ENCODE measurements around the gene R3HDM4. TPM values are rescaled to one million over a fixed set of nuclear protein-coding genes. Genes with fewer than 3 reads are reported as not detected.

R3HDM4 gene
- total and polyA plus RNA-seq, 9 of the 15 experiments (the other 6 are each of a cell fraction or from before 2014, with no cell fraction given): 3.2 to 154 (median 59.0) TPM

DNA sequence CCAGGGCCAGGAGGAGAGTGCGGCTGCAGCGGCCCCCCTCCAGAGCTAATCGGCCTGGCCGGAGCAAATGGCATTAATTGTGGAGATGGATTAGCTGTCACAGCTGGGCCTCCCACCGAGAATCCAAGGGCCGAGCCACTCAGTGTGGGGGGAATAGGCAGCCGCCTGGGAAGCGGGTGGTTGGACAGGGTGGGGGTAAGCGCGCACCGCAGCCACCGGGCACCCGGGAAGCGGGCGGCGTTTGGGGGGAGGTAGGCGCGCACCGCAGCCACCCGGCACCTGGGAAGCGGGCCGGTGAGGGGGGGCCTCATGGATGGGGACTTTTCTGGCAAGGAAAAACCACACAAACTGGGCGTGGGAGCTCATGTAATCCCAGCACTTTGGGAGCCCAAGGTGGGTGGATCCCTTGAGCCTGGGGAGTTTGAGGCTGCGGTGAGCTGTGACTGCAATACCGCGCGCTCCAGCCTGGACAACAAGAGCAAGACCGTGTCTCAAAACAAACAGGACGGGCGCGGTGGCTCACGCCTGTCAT lies 9.7 kb downstream of the R3HDM4 start (continued):
- TF ChIP-seq CEBPG (CRISPR knock-in tag; IDR thresholded peaks at IDR 0.05) (0 out of 2 replicates have a peak, but pooled peaks have one; percentile 19), CEBPG (tag; conservative IDR thresholded peaks at IDR 0.05 in 1 of 2, IDR thresholded peaks at IDR 0.05 in 1 of 2) (no peak), ADNP (tag; IDR thresholded peaks at IDR 0.05) (no peak)
- TF ChIP-seq, protein P1, sequence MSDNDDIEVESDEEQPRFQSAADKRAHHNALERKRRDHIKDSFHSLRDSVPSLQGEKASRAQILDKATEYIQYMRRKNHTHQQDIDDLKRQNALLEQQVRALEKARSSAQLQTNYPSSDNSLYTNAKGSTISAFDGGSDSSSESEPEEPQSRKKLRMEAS (CRISPR knock-in tag; IDR thresholded peaks at IDR 0.05): peak; percentile 45

DNA sequence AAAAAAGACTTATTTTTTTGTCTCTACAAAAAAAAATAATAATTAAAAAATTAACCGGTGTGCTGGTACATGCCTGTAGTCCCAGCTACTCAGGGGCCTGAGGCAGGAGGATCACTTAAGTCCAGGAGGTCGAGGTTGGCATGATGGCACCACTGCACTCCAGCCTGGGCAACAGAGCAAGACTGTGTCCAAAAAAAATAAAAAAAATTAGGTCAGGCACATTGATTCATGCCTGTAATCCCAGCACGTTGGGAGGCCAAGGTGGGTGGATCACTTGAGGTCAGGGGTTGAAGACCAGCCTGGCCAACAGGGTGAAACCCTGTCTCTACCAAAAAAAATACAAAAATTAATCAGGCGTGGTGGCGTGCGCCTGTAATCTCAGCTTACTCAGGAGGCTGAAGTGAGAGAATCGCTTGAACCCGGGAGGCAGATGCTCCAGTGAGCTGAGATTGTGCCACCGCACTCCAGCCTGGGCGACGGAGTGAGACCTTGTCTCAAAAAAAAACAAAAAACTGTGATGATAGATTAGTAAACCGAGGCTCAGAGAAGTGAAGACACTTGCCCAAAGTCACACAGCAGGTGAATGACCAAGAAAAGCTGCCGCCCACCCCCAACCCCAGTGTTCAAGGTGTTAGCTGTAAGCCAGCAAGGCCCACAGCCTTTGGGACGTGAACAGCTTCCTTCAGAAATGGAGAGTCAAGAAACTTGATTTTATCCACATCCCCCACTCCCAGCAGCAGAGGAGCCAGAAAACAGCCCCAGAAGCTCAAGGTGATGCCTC lies 10.4 kb downstream of the R3HDM4 start:
- no TSS peak for BruUV-seq (replicated peaks)
- Histone ChIP-seq H3K4me2 (ENCODE audit: insufficient read depth, low read length) (no peak overlapping the region), H2AFZ (ENCODE audit: low read depth, low read length) (no peak overlapping the region), H3K4me1 (replicated peaks in 1 of 2; ENCODE audit: control insufficient read depth in 2 of 2, insufficient read depth in 2 of 2, low read length in 2 of 2) (peaks cover 52 to 83% of the 10 kb centered on the region in 2 experiments), H3K9ac (ENCODE audit: insufficient read depth in 1 of 2, low read depth in 2 of 2, low read length in 2 of 2) (no peak overlapping the region; a peak in 1 of 4 replicates), H3K27me3 (ENCODE audit: control insufficient read depth in 2 of 2, insufficient read depth in 2 of 2, low read length in 2 of 2) (no peaks in the 10 kb centered on the region), H3K9me1 (ENCODE audit: control insufficient read depth, insufficient read depth, low read length) (peaks cover 5% of the 10 kb centered on the region), H3K79me2 (ENCODE audit: control insufficient read depth, insufficient read depth, low read length) (peaks cover 73% of the 10 kb centered on the region), H3K27ac (ENCODE audit: extremely low read depth, low read depth, low read length) (peak overlapping the region; percentile 61; the same call in 1 of the 3 replicates), H3K36me3 (ENCODE audit: control insufficient read depth, insufficient read depth, low read length) (peaks cover 64% of the 10 kb centered on the region; the same call in 2 of the 3 replicates), H3K9me3 (replicated peaks; ENCODE audit: control insufficient read depth, insufficient read depth, low read depth, low read length) (no peaks in the 10 kb centered on the region), H3K4me3 (no peak overlapping the region), H4K20me1 (replicated peaks; ENCODE audit: control insufficient read depth, insufficient read depth, low read length) (peaks cover 12% of the 10 kb centered on the region)
- FAIRE-seq (no peak), DNase-seq (ENCODE audit: extremely low read depth in 1 of 4, low spot score in 3 of 4) (no peak), ATAC-seq (no peak)
- intact Hi-C loops (cut with micrococcal nuclease): no loop called here
- POLR2A ChIA-PET: interaction anchor here (3.2 kb wide), 1 partner anchor 9 kb away, joined by 15 read pairs; the partner anchor contains the start of genes MED16 and RNU6-9
- CTCF ChIA-PET (ENCODE audit: low intra/inter-chr PET ratio): interaction anchor here (0.6 kb wide), 2 partner anchors 20 to 99 kb away, joined by 3 to 5 read pairs; no protein-coding TSS in a partner anchor
- WGBS (ENCODE audit: insufficient coverage, low coverage, missing lambda C conversion rate): 81% methylated on average over 14 of the region's 14 CpGs
- in situ Hi-C loops (cut with MboI): no loop called here
- TF ChIP-seq E2F3 (CRISPR knock-in tag; IDR thresholded peaks at IDR 0.05) (no peak), ZNF445 (CRISPR knock-in tag; IDR thresholded peaks at IDR 0.05; ENCODE audit: low read depth) (no peak), HES1 (IDR thresholded peaks at IDR 0.05; ENCODE audit: low read depth) (no peak), HDAC2 (IDR thresholded peaks at IDR 0.05) (peak; percentile 81), BCOR (IDR thresholded peaks at IDR 0.05) (peak; percentile 98)
- TF ChIP-seq, protein P2, sequence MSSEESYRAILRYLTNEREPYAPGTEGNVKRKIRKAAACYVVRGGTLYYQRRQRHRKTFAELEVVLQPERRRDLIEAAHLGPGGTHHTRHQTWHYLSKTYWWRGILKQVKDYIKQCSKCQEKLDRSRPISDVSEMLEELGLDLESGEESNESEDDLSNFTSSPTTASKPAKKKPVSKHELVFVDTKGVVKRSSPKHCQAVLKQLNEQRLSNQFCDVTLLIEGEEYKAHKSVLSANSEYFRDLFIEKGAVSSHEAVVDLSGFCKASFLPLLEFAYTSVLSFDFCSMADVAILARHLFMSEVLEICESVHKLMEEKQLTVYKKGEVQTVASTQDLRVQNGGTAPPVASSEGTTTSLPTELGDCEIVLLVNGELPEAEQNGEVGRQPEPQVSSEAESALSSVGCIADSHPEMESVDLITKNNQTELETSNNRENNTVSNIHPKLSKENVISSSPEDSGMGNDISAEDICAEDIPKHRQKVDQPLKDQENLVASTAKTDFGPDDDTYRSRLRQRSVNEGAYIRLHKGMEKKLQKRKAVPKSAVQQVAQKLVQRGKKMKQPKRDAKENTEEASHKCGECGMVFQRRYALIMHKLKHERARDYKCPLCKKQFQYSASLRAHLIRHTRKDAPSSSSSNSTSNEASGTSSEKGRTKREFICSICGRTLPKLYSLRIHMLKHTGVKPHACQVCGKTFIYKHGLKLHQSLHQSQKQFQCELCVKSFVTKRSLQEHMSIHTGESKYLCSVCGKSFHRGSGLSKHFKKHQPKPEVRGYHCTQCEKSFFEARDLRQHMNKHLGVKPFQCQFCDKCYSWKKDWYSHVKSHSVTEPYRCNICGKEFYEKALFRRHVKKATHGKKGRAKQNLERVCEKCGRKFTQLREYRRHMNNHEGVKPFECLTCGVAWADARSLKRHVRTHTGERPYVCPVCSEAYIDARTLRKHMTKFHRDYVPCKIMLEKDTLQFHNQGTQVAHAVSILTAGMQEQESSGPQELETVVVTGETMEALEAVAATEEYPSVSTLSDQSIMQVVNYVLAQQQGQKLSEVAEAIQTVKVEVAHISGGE (CRISPR knock-in tag; IDR thresholded peaks at IDR 0.05): no peak

All from K562 (cell line).